Stimulated activated naive CD8-positive, alpha-beta T cell treated with anti-CD3 and anti-CD28 coated beads, Interleukin-15, amount 100 ng/mL, for 72 hours (primary cell): ENCODE results near the gene BPIFB3.
"Not testable (repeated sequence)": the region's sequence is repeated elsewhere in the genome, so short reads cannot be mapped to it uniquely, and the experiment has no call there.

Experiments
- ATAC-seq: fragments of 150-1000 bp; cut with Tn5 transposase; 2 replicates; pipeline ENCODE4 v1.10.0; 2021; ENCODE audit warnings: mild to moderate bottlenecking, moderate library complexity
- DNase-seq, 2 donors: peaks; one replicate each; pipeline ENCODE4 v3.0.0; 2021 to 2022
- H3K27ac Mint-ChIP-seq, 2 donors: one replicate each; pipeline ENCODE4 v1.8.0; 2022; ENCODE audit warnings: mild to moderate bottlenecking in 2 of 2, mixed read lengths in 2 of 2, moderate library complexity in 2 of 2
- H3K27me3 Mint-ChIP-seq: one replicate; pipeline ENCODE4 v1.8.0; 2022; ENCODE audit warnings: mixed read lengths
- H3K4me1 Mint-ChIP-seq: one replicate; pipeline ENCODE4 v1.8.0; 2022; ENCODE audit warnings: mild to moderate bottlenecking, mixed read lengths
- H3K4me3 Mint-ChIP-seq, 2 donors: one replicate each; pipeline ENCODE4 v1.8.0; 2022; ENCODE audit warnings: mild to moderate bottlenecking in 2 of 2, mixed read lengths in 2 of 2, moderate library complexity in 1 of 2
- H3K9me3 Mint-ChIP-seq, 2 donors: one replicate each; pipeline ENCODE4 v1.8.0; 2022; ENCODE audit warnings: mixed read lengths in 2 of 2

The BPIFB3 gene

DNA sequence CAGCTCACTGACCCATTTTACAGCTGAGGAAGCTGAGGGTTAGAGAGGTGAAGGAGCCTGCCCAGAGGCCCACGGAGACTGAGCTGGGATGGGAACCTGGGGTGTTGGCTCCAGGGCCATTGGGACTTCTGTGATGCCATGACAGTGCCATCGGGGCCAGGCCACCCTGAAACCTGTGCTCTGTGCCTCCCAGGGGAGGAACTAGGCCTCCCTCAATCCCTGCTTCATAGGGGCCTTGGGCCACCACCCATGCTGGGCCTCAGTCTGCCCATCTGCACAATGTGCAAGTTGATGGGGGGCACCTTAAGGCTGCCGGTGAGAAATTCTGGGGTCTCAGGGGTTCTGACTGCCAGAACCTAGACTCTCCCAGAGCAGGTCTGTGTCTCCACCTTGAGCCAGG is 50.6 kb downstream of the BPIFB3 start:
- Mint-ChIP-seq H3K4me3 (no peak overlapping the region), H3K9me3 (no peaks in the 10 kb centered on the region)
- DNase-seq = no peak

GRCh38 chr20:33105316-33105924 is 51.7 kb downstream of the BPIFB3 start:
- Mint-ChIP-seq H3K27ac (no peak overlapping the region), H3K4me3 (no peak overlapping the region), H3K27me3 (no peaks in the 10 kb centered on the region), H3K9me3 (no peaks in the 10 kb centered on the region), H3K4me1 (no peaks in the 10 kb centered on the region)
- DNase-seq (no peak), ATAC-seq (no peak)

More for the DNA sequence above, 50.6 kb downstream of the BPIFB3 start:
- no peak for ATAC-seq
- H3K4me1 Mint-ChIP-seq = no peaks in the 10 kb centered on the region
- H3K27ac Mint-ChIP-seq = no peak overlapping the region
- no peaks in the 10 kb centered on the region for H3K27me3 Mint-ChIP-seq

- not testable (repeated sequence) for H3K9me3 Mint-ChIP-seq, H3K27ac Mint-ChIP-seq, H3K4me3 Mint-ChIP-seq, DNase-seq, H3K4me1 Mint-ChIP-seq, H3K27me3 Mint-ChIP-seq, ATAC-seq
These were observed 52.4 kb downstream of the BPIFB3 start for GRCh38 chr20:33106058-33106620.

GRCh38 chr20:33108661-33109060 is 55.0 kb downstream of the BPIFB3 start:
- H3K27ac Mint-ChIP-seq = no peak overlapping the region
- no peak for ATAC-seq
- H3K4me3 Mint-ChIP-seq = no peak overlapping the region
- H3K4me1 Mint-ChIP-seq = no peaks in the 10 kb centered on the region
- H3K27me3 Mint-ChIP-seq = no peaks in the 10 kb centered on the region
- no peak for DNase-seq
- H3K9me3 Mint-ChIP-seq = no peaks in the 10 kb centered on the region

DNA sequence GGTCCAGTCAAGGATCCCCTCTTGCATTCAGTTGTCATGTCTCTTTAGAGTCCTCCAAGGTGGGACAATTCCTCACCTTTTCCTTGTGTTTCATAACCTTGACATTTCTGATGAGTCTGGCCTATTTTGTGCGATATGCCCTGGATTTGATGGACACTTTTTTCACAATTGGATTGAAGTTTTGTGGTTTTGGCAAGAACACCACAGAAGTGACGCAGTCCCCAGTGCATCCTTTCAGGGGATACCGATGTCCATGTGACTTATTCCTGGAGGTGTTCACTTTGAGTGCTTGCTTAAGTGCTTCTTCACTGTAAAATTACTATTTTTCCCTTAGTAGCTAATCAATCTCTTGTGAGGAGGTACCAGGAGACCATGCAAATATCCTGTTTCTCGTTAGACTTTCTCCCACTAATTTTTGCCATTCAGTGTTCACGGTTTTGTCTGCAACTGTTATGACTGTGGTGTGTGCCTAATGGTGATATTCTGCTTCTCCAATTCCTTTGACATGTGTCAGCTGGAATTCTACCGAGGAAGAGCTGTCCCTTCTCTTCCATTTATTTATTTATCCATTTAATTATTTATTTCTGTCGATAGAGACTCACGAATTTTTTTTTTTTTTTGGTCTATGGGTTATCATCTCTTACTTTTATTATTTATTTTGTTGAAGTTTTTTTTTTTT is 56.6 kb downstream of the BPIFB3 start:
- DNase-seq = no peak
- no peak for ATAC-seq
- Mint-ChIP-seq H3K27me3 (no peaks in the 10 kb centered on the region), H3K27ac (no peak overlapping the region), H3K9me3 (no peaks in the 10 kb centered on the region), H3K4me1 (no peaks in the 10 kb centered on the region), H3K4me3 (no peak overlapping the region)

GRCh38 chr20:33111306-33111705 is 57.6 kb downstream of the BPIFB3 start:
- Mint-ChIP-seq H3K9me3 (no peaks in the 10 kb centered on the region), H3K27me3 (no peaks in the 10 kb centered on the region), H3K4me1 (no peaks in the 10 kb centered on the region), H3K4me3 (no peak overlapping the region), H3K27ac (no peak overlapping the region)
- DNase-seq = no peak
- ATAC-seq = no peak

- no peak for ATAC-seq
- peak overlapping the region in 1 of 2 donors; percentile 34 for H3K27ac Mint-ChIP-seq
- no peaks in the 10 kb centered on the region for H3K4me1 Mint-ChIP-seq
These were observed 59.1 kb downstream of the BPIFB3 start for GRCh38 chr20:33112547-33113386.

GRCh38 chr20:33113387-33113908 is 59.7 kb downstream of the BPIFB3 start:
- Mint-ChIP-seq H3K27me3 (no peaks in the 10 kb centered on the region), H3K4me1 (no peaks in the 10 kb centered on the region), H3K4me3 (no peak overlapping the region), H3K9me3 (no peaks in the 10 kb centered on the region), H3K27ac (no peak overlapping the region)
- ATAC-seq = no peak
- DNase-seq = no peak

More at GRCh38 chr20:33112547-33113386, 59.1 kb downstream of the BPIFB3 start:
- H3K4me3 Mint-ChIP-seq = no peak overlapping the region
- no peaks in the 10 kb centered on the region for H3K27me3 Mint-ChIP-seq
- no peaks in the 10 kb centered on the region for H3K9me3 Mint-ChIP-seq
- DNase-seq = no peak

DNA sequence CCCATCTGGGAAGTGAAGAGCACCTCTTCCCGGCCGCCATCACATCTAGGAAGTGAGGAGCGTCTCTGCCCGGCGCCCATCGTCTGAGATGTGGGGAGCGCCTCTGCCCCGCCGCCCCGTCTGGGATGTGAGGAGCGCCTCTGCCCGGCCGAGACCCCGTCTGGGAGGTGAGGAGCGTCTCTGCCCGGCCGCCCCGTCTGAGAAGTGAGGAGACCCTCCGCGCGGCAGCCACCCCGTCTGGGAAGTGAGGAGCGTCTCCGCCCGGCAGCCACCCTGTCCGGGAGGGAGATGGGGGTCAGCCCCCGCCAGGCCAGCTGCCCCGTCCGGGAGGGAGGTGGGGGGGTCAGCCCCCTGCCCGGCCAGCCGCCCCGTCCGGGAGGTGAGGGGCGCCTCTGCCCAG is 61.8 kb downstream of the BPIFB3 start:
- peak overlapping the region in 1 of 2 donors; percentile 27 for H3K27ac Mint-ChIP-seq
- not testable (repeated sequence) for H3K4me3 Mint-ChIP-seq, H3K9me3 Mint-ChIP-seq, H3K27me3 Mint-ChIP-seq, ATAC-seq, DNase-seq
- H3K4me1 Mint-ChIP-seq = peaks cover 16% of the 10 kb centered on the region

DNA sequence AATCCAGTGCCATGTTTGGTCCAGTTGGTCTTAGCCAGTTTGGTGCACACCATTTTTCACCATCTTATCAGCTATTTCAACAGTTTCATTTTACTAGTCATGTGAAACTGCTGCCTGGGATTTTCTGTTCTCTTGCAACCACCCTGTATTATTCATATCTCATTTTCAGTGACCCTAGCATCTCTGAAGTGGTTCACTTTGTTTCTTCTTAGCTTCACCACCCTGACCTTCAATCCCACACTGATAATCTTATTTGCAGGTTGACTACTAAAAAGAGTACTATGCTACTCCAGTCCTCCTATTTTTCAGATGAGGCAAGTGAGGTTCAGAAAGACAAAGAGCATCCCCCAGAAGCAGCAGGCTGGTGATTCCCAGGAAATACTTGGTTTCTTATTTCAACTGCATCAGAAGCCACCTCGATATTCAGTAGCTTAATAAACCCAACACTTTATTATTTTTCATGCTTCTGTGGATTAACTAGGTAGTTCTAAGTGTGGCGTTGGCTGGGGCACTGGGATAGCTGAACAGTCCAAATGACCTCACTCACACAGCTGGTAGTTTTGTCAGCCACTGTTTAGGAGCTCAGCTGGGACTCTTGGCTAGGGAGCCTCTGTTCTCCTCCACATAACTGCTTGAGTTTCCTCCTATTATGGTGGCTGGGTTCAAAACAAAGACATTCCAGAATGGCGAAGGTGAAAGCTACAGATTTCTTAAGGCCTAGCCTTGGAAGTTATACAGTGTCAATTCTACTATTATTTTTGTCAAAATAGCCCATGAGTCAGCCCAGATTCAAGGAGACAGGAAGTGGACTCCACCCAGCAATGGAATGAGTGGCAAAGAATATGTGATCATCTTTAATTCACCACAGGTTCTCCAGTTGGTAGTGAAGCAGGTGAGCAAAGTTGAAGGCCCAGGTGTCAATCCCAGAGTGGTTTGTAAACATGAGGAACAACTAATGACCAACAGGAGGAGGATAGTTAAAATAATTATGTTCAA is 66.3 kb downstream of the BPIFB3 start:
- ATAC-seq = peak; percentile 99
- H3K4me1 Mint-ChIP-seq = peaks cover 17% of the 10 kb centered on the region
- H3K4me3 Mint-ChIP-seq = peak overlapping the region in 1 of 2 donors; percentile 17
- peak; percentile 12 to 29 for DNase-seq
- peak overlapping the region in 1 of 2 donors; percentile 57 for H3K27ac Mint-ChIP-seq
- peaks cover 16% of the 10 kb centered on the region for H3K27me3 Mint-ChIP-seq
- peaks cover 7 to 17% of the 10 kb centered on the region in 2 donors for H3K9me3 Mint-ChIP-seq

DNA sequence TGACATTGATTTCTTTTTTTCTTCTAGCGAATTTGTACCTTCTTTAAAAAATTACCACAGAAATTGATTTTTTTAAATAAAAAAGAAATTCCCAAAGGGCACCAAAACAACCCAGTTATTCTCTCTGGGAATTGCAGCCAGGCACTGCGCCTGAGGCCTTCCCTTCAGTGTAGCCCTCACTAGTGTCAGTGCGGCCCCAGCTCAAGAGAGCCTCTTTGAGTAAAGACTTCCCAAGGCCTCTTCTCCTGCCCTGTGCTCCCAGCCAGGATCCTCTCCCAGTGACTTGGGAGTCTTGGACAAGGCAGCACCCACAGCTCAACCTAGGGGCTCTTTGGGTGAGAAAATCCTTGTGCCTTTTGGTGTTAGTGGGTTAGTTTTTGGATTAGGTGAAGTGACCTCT is 67.2 kb downstream of the BPIFB3 start:
- no peak overlapping the region for H3K4me3 Mint-ChIP-seq
- ATAC-seq (no peak), DNase-seq (no peak)
- peaks cover 17% of the 10 kb centered on the region for H3K4me1 Mint-ChIP-seq
- no peak overlapping the region for H3K27ac Mint-ChIP-seq
- peaks cover 25% of the 10 kb centered on the region for H3K27me3 Mint-ChIP-seq
- peaks cover 7 to 17% of the 10 kb centered on the region in 2 donors for H3K9me3 Mint-ChIP-seq

DNA sequence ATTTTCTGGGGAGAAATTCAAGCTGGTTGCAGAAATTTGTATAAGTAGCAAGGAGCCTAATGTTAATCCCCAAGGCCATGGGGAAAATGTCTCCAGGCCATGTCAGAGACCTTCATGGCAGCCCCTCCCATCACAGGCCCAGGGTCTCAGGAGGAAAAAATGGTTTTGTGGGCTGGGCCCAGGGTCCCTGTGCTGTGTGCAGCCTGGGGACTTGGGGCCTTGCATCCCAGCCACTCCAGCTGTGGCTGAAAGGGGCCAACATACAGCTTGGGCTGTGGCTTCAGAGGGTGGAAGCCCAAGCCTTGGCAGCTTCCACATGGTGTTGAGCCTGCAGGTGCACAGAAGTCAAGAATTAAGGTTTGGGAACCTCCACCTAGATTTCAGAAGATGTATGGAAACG is 68.6 kb downstream of the BPIFB3 start:
- Mint-ChIP-seq H3K4me1 (peaks cover 17% of the 10 kb centered on the region), H3K27me3 (peaks cover 25% of the 10 kb centered on the region), H3K9me3 (peaks cover 7 to 17% of the 10 kb centered on the region in 2 donors)
- H3K27ac Mint-ChIP-seq, DNase-seq, ATAC-seq, H3K4me3 Mint-ChIP-seq: not testable (repeated sequence)
